Activated naive CD8-positive, alpha-beta T cell treated with anti-CD3 and anti-CD28 coated beads, Interleukin-2, amount 50 U/mL, for 16 hours (primary cell): Measurements from ENCODE around the gene MTMR3.
"Not testable (repeated sequence)": the region's sequence is repeated elsewhere in the genome, so short reads cannot be mapped to it uniquely, and the experiment has no call there.

Experiments
- DNase-seq: peaks from one replicate; pipeline ENCODE4 v3.0.0-alpha.2; 2020; ENCODE audit warnings: low read depth, low spot score

MTMR3 gene

GRCh38 chr22:30048681-30049080, 165.7 kb downstream of the MTMR3 start:
- no peak for DNase-seq

GRCh38 chr22:30054067-30054763, 171.2 kb downstream of the MTMR3 start:
- no peak for DNase-seq

GRCh38 chr22:30054764-30055069, 171.7 kb downstream of the MTMR3 start:
- DNase-seq = no peak

GRCh38 chr22:30056015-30056414, 173.0 kb downstream of the MTMR3 start:
- no peak for DNase-seq

GRCh38 chr22:30057375-30057774, 174.4 kb downstream of the MTMR3 start:
- DNase-seq = no peak

GRCh38 chr22:30059346-30060020, 176.5 kb downstream of the MTMR3 start:
- not testable (repeated sequence) for DNase-seq

- DNase-seq = not testable (repeated sequence)
Measured at GRCh38 chr22:30061094-30061493, 178.1 kb downstream of the MTMR3 start.

GRCh38 chr22:30062259-30062658, 179.3 kb downstream of the MTMR3 start:
- no peak for DNase-seq

- no peak for DNase-seq
Measured at GRCh38 chr22:30062950-30063349, 180.0 kb downstream of the MTMR3 start.

- no peak for DNase-seq
Measured at GRCh38 chr22:30064172-30064571, 181.2 kb downstream of the MTMR3 start.

- DNase-seq = no peak
Measured at GRCh38 chr22:30073743-30074142, 190.8 kb downstream of the MTMR3 start.

GRCh38 chr22:30074147-30074546, 191.2 kb downstream of the MTMR3 start:
- DNase-seq = no peak

GRCh38 chr22:30074994-30075393, 192.0 kb downstream of the MTMR3 start:
- DNase-seq = no peak

GRCh38 chr22:30077279-30077880, 194.4 kb downstream of the MTMR3 start:
- no peak for DNase-seq

GRCh38 chr22:30078320-30079311, 195.6 kb downstream of the MTMR3 start:
- DNase-seq = no peak

GRCh38 chr22:30079952-30080533, 197.1 kb downstream of the MTMR3 start, which contains the start of gene HORMAD2:
HORMAD2 (plus strand) TSS chr22:30080464; CDS start chr22:30093953, 13,489 bp downstream.
- DNase-seq = no peak
